OCI-LY1 (cell line): ENCODE results near the gene SP5.

Experiments
- H2AFZ ChIP-seq: fragments of 200-600 bp; sonication (generic), shearing (Covaris generic); 2 replicates; pipeline ENCODE4 v1.6.0; 2014; ENCODE audit warnings: antibody characterized with exemption, mild to moderate bottlenecking, low read length
- H3F3A ChIP-seq: fragments of 200-600 bp; sonication (generic), shearing (Covaris generic); 2 replicates; pipeline ENCODE4 v1.6.0; 2014; ENCODE audit warnings: mild to moderate bottlenecking, antibody characterized with exemption, low read length, moderate library complexity; ENCODE audit not compliant: insufficient read depth
- H3K27ac ChIP-seq: fragments of 200-600 bp; sonication (generic); 2 replicates; pipeline ENCODE4 v1.5.1; 2014; ENCODE audit warnings: low read length, mixed run types, mild to moderate bottlenecking, low read depth; ENCODE audit not compliant: poor library complexity, severe bottlenecking
- H3K27me3 ChIP-seq: fragments of 200-600 bp; sonication (generic); 2 replicates; pipeline ENCODE4 v1.6.0; 2014; ENCODE audit warnings: antibody characterized with exemption, mild to moderate bottlenecking, low read length, moderate library complexity; ENCODE audit not compliant: insufficient read depth
- H3K36me3 ChIP-seq: fragments of 200-600 bp; sonication (generic); 2 replicates; pipeline ENCODE4 v1.6.1; 2014; ENCODE audit warnings: mild to moderate bottlenecking, antibody characterized with exemption, low read length, moderate library complexity, mixed read lengths; ENCODE audit not compliant: insufficient read depth
- H3K4me1 ChIP-seq: fragments of 200-600 bp; sonication (generic); 2 replicates; pipeline ENCODE4 v1.5.1; 2014; ENCODE audit warnings: mild to moderate bottlenecking, low read length, moderate library complexity; ENCODE audit not compliant: insufficient read depth, severe bottlenecking
- H3K4me2 ChIP-seq: fragments of 200-600 bp; sonication (generic), shearing (Covaris generic); 2 replicates; pipeline ENCODE4 v1.6.1; 2014; ENCODE audit warnings: low read length
- H3K4me3 ChIP-seq: fragments of 200-600 bp; sonication (generic); 2 replicates; pipeline ENCODE4 v1.5.1; 2014; ENCODE audit warnings: low read length, low read depth, mild to moderate bottlenecking, mixed read lengths; ENCODE audit not compliant: poor library complexity, severe bottlenecking
- H3K79me2 ChIP-seq: fragments of 200-600 bp; shearing (Covaris generic); 2 replicates; pipeline ENCODE4 v1.6.1; 2016; ENCODE audit warnings: mixed run types, low read length, mixed read lengths; ENCODE audit not compliant: insufficient read depth
- H3K9ac ChIP-seq: fragments of 200-600 bp; sonication (generic), shearing (Covaris generic); 2 replicates; pipeline ENCODE4 v1.6.1; 2014; ENCODE audit warnings: mild to moderate bottlenecking, low read length, mixed read lengths
- H3K9me2 ChIP-seq: fragments of 200-600 bp; sonication (generic), shearing (Covaris generic); 2 replicates; pipeline ENCODE4 v1.6.1; 2014; ENCODE audit warnings: low read depth, mild to moderate bottlenecking, low read length, mixed read lengths
- H3K9me3 ChIP-seq: fragments of 200-600 bp; shearing (Covaris generic); 2 replicates; pipeline ENCODE4 v1.6.1; 2014; ENCODE audit warnings: low read length, mixed read lengths
- H4K20me1 ChIP-seq: fragments of 200-600 bp; sonication (generic), shearing (Covaris generic); 2 replicates; pipeline ENCODE4 v1.6.0; 2016; ENCODE audit warnings: mild to moderate bottlenecking, low read length; ENCODE audit not compliant: insufficient read depth
- EZH2 ChIP-seq: fragments of 200-600 bp; sonication (generic), shearing (Covaris generic); IDR thresholded peaks from 2 replicates; pipeline ENCODE4 v1.8.0; 2017; ENCODE audit warnings: borderline replicate concordance, mixed run types, mild to moderate bottlenecking, antibody characterized with exemption, low read length, moderate library complexity, mixed read lengths
- TF ChIP-seq, protein P1 (sequence below): fragments of 200-600 bp; sonication (generic), shearing (Covaris generic); IDR thresholded peaks from 2 replicates; pipeline ENCODE4 v1.5.1; 2017; ENCODE audit warnings: mild to moderate bottlenecking, antibody characterized with exemption, low read length, moderate library complexity, mixed read lengths

The SP5 gene

DNA sequence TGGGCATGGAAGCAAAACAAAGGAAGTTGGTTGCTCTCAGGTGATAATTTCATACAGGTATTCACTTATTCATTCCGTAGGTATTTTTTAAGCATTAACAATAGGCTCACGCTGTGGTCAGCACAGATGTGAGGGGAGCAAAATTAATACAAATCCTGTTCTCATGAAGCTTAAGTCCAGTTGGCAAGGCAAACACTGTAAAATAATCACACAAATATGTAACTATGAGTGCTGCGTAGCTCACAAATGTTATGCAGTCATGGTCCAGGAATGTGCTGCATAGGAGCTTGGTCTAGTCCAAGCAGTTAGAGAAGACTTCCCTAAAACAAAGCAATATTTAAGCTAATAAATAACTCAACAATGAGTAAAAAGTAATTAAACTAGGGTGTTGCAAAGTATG is 23.9 kb downstream of the SP5 start:
- Histone ChIP-seq H3K4me3 (no peak overlapping the region), H3K27me3 (no peaks in the 10 kb centered on the region), H3K4me1 (no peaks in the 10 kb centered on the region), H3K9ac (no peak overlapping the region), H2AFZ (no peak overlapping the region), H3F3A (no peaks in the 10 kb centered on the region), H3K9me2 (no peaks in the 10 kb centered on the region), H3K9me3 (no peaks in the 10 kb centered on the region), H3K4me2 (no peak overlapping the region), H3K79me2 (no peaks in the 10 kb centered on the region), H3K36me3 (no peaks in the 10 kb centered on the region), H4K20me1 (no peaks in the 10 kb centered on the region), H3K27ac (no peak overlapping the region)
- TF ChIP-seq, protein P1, sequence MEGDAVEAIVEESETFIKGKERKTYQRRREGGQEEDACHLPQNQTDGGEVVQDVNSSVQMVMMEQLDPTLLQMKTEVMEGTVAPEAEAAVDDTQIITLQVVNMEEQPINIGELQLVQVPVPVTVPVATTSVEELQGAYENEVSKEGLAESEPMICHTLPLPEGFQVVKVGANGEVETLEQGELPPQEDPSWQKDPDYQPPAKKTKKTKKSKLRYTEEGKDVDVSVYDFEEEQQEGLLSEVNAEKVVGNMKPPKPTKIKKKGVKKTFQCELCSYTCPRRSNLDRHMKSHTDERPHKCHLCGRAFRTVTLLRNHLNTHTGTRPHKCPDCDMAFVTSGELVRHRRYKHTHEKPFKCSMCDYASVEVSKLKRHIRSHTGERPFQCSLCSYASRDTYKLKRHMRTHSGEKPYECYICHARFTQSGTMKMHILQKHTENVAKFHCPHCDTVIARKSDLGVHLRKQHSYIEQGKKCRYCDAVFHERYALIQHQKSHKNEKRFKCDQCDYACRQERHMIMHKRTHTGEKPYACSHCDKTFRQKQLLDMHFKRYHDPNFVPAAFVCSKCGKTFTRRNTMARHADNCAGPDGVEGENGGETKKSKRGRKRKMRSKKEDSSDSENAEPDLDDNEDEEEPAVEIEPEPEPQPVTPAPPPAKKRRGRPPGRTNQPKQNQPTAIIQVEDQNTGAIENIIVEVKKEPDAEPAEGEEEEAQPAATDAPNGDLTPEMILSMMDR = no peak
- no peak for TF ChIP-seq EZH2

DNA sequence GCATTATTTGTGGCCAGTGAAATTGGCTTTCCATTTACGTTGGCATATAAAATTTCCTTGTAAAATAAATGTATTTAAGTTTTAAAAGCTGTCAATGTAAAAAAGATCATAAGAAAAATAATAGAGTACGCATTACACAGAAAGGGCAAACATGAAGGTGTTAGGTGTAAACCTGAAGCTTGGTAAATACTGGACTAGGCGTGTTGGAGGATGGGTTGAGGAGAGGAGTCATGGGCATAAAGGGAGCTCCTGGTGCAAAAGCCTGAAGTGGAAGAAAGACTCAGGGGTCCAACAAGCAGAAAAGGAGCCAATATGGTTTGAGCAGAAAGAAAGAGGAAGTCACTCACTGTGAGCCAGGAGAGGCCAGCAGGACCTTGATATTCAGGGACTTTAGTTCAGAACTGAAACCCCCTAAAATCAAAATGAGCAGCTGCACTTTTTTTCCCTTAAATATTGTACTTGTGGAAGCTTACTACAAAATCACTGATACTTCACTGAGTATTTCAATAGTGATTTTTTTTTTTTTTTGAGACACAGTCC is 24.4 kb downstream of the SP5 start:
- H3K27ac ChIP-seq = no peak overlapping the region
- H3K9ac ChIP-seq = no peak overlapping the region
- H3K27me3 ChIP-seq = no peaks in the 10 kb centered on the region
- no peak overlapping the region for H3K4me2 ChIP-seq
- no peaks in the 10 kb centered on the region for H4K20me1 ChIP-seq
- H3K9me2 ChIP-seq = no peaks in the 10 kb centered on the region
- no peaks in the 10 kb centered on the region for H3F3A ChIP-seq
- no peaks in the 10 kb centered on the region for H3K79me2 ChIP-seq
- H3K4me3 ChIP-seq = no peak overlapping the region
- H2AFZ ChIP-seq = no peak overlapping the region
- no peaks in the 10 kb centered on the region for H3K36me3 ChIP-seq
- TF ChIP-seq EZH2 = no peak
- TF ChIP-seq, protein P1 = no peak
- H3K4me1 ChIP-seq = no peaks in the 10 kb centered on the region
- H3K9me3 ChIP-seq = no peaks in the 10 kb centered on the region

DNA sequence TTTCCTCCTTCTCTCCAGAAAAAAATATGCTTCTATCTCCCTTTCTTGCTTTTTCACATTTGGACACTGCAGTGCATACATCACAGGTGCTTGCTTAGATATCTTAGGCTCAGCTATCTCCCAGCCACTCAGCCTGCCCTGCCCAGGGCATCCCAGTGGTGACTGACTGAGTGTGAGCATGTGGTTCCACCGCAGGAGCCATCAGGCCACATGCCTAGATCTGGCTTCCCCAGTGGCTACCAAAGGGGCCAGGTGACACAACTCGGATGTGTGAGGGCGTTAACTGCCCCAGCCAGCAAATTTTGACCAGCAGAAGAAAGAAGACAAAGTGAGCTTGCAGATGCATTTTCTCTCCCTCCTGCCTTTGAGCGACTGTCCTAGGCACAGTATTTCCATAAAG is 25.5 kb downstream of the SP5 start:
- Histone ChIP-seq H3K9me3 (no peaks in the 10 kb centered on the region), H3K9me2 (no peaks in the 10 kb centered on the region), H3K36me3 (no peaks in the 10 kb centered on the region), H3K4me3 (no peak overlapping the region), H4K20me1 (no peaks in the 10 kb centered on the region), H3F3A (no peaks in the 10 kb centered on the region), H3K4me2 (no peak overlapping the region), H2AFZ (no peak overlapping the region), H3K9ac (no peak overlapping the region), H3K4me1 (no peaks in the 10 kb centered on the region), H3K79me2 (no peaks in the 10 kb centered on the region), H3K27ac (no peak overlapping the region), H3K27me3 (no peaks in the 10 kb centered on the region)
- TF ChIP-seq EZH2 = no peak
- TF ChIP-seq, protein P1 = no peak
